ENCODE measurements around the gene CCNE1. TPM values are rescaled to one million over a fixed set of nuclear protein-coding genes. Genes with fewer than 3 reads are reported as not detected.
A peak's percentile ranks its signal among the peaks of the same experiment; 100 is the strongest.

Gene CCNE1
- total and polyA plus RNA-seq, 2 donors from 2014 or later: 1.3 to 1.4 TPM

GRCh38 chr19:29867984-29868383, 56.2 kb downstream of the CCNE1 start:
- TF ChIP-seq CTCF (IDR thresholded peaks at IDR 0.05; ENCODE audit: borderline replicate concordance, extremely low read depth, insufficient read depth): no peak
- intact Hi-C loops (cut with DNase I): loop anchor here (10.0 kb wide), 1 partner anchor 103 kb away; no protein-coding TSS in a partner anchor
- no peaks in the 10 kb centered on the region for H3K27me3 ChIP-seq (ENCODE audit: control insufficient read depth, insufficient read depth, low read length)
- DNase-seq (no peak), FAIRE-seq (no peak)
- no peak overlapping the region for H3K4me3 ChIP-seq (ENCODE audit: low read length in 3 of 3)
- no peak overlapping the region for H3K27ac ChIP-seq (ENCODE audit: low read depth in 2 of 2, low read length in 2 of 2)
- H3K4me1 ChIP-seq (ENCODE audit: control insufficient read depth in 2 of 3, insufficient read depth in 2 of 3, low read depth in 1 of 3, low read length in 3 of 3): peaks cover 0 to 1% (median 0%) of the 10 kb centered on the region in 3 donors
- H3K9me3 ChIP-seq (ENCODE audit: control insufficient read depth in 2 of 3, insufficient read depth in 1 of 3, low read length in 3 of 3): peaks cover 0 to 6% (median 3%) of the 10 kb centered on the region in 3 donors
- no peak overlapping the region for H3K9ac ChIP-seq (ENCODE audit: low read length in 3 of 3)
- H3K36me3 ChIP-seq (ENCODE audit: control insufficient read depth in 2 of 3, insufficient read depth in 3 of 3, low read length in 3 of 3): no peaks in the 10 kb centered on the region

- no peak for FAIRE-seq
- Histone ChIP-seq H3K9ac (ENCODE audit: low read length in 3 of 3) (no peak overlapping the region), H3K4me1 (ENCODE audit: control insufficient read depth in 2 of 3, insufficient read depth in 2 of 3, low read depth in 1 of 3, low read length in 3 of 3) (peaks cover 0 to 4% (median 0%) of the 10 kb centered on the region in 3 donors), H3K4me3 (ENCODE audit: low read length in 3 of 3) (no peak overlapping the region), H3K27me3 (ENCODE audit: control insufficient read depth, insufficient read depth, low read length) (no peaks in the 10 kb centered on the region), H3K27ac (ENCODE audit: low read depth in 2 of 2, low read length in 2 of 2) (no peak overlapping the region), H3K36me3 (ENCODE audit: control insufficient read depth in 2 of 3, insufficient read depth in 3 of 3, low read length in 3 of 3) (no peaks in the 10 kb centered on the region), H3K9me3 (ENCODE audit: control insufficient read depth in 2 of 3, insufficient read depth in 1 of 3, low read length in 3 of 3) (peaks cover 0 to 6% (median 3%) of the 10 kb centered on the region in 3 donors)
- intact Hi-C loops (cut with DNase I): no loop called here
- TF ChIP-seq CTCF (IDR thresholded peaks at IDR 0.05; ENCODE audit: borderline replicate concordance, extremely low read depth, insufficient read depth): no peak
- DNase-seq: no peak
Observed at GRCh38 chr19:29871143-29871542, 59.4 kb downstream of the CCNE1 start.

GRCh38 chr19:29872224-29872731, 60.5 kb downstream of the CCNE1 start:
- intact Hi-C loops (cut with DNase I): no loop called here
- Histone ChIP-seq H3K4me1 (ENCODE audit: control insufficient read depth in 2 of 3, insufficient read depth in 2 of 3, low read depth in 1 of 3, low read length in 3 of 3) (peaks cover 0 to 4% (median 0%) of the 10 kb centered on the region in 3 donors), H3K9ac (ENCODE audit: low read length in 3 of 3) (no peak overlapping the region), H3K9me3 (ENCODE audit: control insufficient read depth in 2 of 3, insufficient read depth in 1 of 3, low read length in 3 of 3) (peaks cover 0 to 6% (median 3%) of the 10 kb centered on the region in 3 donors), H3K4me3 (ENCODE audit: low read length in 3 of 3) (no peak overlapping the region), H3K27ac (ENCODE audit: low read depth in 2 of 2, low read length in 2 of 2) (no peak overlapping the region), H3K36me3 (ENCODE audit: control insufficient read depth in 2 of 3, insufficient read depth in 3 of 3, low read length in 3 of 3) (no peaks in the 10 kb centered on the region), H3K27me3 (ENCODE audit: control insufficient read depth, insufficient read depth, low read length) (no peaks in the 10 kb centered on the region)
- DNase-seq (peak in 4 of 5 donors; percentile 35 to 67 (median 48)), FAIRE-seq (no peak)
- no peak for TF ChIP-seq CTCF (IDR thresholded peaks at IDR 0.05; ENCODE audit: borderline replicate concordance, extremely low read depth, insufficient read depth)
